Measurements from ENCODE around the gene ERICH4. TPM values are rescaled to one million over a fixed set of nuclear protein-coding genes. Genes with fewer than 3 reads are reported as not detected.

The ERICH4 gene
- total and polyA plus RNA-seq, 2 experiments from 2014 or later = not detected

DNA sequence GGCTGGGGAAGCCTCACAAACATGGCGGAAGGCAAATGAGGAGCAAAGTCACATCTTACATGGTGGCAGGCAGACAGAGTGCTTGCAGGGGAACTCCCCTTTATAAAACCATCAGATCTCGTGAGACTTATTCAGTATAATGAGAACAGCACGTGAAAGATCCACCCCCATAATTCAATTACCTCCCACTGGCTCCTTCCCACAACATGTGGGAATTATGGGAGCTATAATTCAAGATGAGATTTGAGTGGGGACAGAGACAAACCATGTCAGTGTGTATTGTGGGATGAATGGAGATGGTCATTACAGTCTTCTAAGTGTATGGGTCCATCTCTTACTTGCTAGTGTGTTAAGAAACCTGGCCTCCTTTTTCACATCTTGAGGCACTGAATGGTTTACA lies 40.9 kb upstream of the ERICH4 start:
- peaks cover 16% of the 10 kb centered on the region for H3K79me2 ChIP-seq (replicated peaks; ENCODE audit: insufficient read depth)
- ATAC-seq = no peak
- H3K4me3 ChIP-seq = no peak overlapping the region
- Mint-ChIP-seq H3K27ac (no peak overlapping the region), H3K9me3 (no peaks in the 10 kb centered on the region), H3K36me3 (ENCODE audit: low read depth) (peaks cover 3% of the 10 kb centered on the region; the same call in 2 of the 3 replicates), H3K4me3 (no peak overlapping the region), H3K4me1 (peaks cover 11% of the 10 kb centered on the region), H3K27me3 (ENCODE audit: insufficient read depth, low read depth, poor library complexity) (peaks cover 4% of the 10 kb centered on the region)
- no peak overlapping the region for H3K4me2 ChIP-seq
- TF ChIP-seq, protein P1, sequence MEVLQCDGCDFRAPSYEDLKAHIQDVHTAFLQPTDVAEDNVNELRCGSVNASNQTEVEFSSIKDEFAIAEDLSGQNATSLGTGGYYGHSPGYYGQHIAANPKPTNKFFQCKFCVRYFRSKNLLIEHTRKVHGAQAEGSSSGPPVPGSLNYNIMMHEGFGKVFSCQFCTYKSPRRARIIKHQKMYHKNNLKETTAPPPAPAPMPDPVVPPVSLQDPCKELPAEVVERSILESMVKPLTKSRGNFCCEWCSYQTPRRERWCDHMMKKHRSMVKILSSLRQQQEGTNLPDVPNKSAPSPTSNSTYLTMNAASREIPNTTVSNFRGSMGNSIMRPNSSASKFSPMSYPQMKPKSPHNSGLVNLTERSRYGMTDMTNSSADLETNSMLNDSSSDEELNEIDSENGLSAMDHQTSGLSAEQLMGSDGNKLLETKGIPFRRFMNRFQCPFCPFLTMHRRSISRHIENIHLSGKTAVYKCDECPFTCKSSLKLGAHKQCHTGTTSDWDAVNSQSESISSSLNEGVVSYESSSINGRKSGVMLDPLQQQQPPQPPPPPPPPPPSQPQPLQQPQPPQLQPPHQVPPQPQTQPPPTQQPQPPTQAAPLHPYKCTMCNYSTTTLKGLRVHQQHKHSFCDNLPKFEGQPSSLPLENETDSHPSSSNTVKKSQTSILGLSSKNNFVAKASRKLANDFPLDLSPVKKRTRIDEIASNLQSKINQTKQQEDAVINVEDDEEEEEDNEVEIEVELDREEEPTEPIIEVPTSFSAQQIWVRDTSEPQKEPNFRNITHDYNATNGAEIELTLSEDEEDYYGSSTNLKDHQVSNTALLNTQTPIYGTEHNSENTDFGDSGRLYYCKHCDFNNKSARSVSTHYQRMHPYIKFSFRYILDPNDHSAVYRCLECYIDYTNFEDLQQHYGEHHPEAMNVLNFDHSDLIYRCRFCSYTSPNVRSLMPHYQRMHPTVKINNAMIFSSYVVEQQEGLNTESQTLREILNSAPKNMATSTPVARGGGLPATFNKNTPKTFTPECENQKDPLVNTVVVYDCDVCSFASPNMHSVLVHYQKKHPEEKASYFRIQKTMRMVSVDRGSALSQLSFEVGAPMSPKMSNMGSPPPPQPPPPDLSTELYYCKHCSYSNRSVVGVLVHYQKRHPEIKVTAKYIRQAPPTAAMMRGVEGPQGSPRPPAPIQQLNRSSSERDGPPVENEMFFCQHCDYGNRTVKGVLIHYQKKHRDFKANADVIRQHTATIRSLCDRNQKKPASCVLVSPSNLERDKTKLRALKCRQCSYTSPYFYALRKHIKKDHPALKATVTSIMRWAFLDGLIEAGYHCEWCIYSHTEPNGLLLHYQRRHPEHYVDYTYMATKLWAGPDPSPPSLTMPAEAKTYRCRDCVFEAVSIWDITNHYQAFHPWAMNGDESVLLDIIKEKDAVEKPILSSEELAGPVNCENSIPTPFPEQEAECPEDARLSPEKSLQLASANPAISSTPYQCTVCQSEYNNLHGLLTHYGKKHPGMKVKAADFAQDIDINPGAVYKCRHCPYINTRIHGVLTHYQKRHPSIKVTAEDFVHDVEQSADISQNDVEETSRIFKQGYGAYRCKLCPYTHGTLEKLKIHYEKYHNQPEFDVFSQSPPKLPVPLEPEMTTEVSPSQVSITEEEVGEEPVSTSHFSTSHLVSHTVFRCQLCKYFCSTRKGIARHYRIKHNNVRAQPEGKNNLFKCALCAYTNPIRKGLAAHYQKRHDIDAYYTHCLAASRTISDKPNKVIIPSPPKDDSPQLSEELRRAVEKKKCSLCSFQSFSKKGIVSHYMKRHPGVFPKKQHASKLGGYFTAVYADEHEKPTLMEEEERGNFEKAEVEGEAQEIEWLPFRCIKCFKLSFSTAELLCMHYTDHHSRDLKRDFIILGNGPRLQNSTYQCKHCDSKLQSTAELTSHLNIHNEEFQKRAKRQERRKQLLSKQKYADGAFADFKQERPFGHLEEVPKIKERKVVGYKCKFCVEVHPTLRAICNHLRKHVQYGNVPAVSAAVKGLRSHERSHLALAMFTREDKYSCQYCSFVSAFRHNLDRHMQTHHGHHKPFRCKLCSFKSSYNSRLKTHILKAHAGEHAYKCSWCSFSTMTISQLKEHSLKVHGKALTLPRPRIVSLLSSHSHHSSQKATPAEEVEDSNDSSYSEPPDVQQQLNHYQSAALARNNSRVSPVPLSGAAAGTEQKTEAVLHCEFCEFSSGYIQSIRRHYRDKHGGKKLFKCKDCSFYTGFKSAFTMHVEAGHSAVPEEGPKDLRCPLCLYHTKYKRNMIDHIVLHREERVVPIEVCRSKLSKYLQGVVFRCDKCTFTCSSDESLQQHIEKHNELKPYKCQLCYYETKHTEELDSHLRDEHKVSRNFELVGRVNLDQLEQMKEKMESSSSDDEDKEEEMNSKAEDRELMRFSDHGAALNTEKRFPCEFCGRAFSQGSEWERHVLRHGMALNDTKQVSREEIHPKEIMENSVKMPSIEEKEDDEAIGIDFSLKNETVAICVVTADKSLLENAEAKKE (CRISPR knock-in tag; IDR thresholded peaks at IDR 0.05) = no peak
- TF ChIP-seq ZNF114 (CRISPR knock-in tag; IDR thresholded peaks at IDR 0.05) (no peak), EZH2phosphoT487 (IDR thresholded peaks at IDR 0.05; ENCODE audit: unreplicated experiment) (no peak), JUNB (IDR thresholded peaks at IDR 0.05; ENCODE audit: unreplicated experiment) (no peak), NANOG (IDR thresholded peaks at IDR 0.05; ENCODE audit: borderline replicate concordance) (no peak), STAT1 (IDR thresholded peaks at IDR 0.05; ENCODE audit: unreplicated experiment) (no peak), EZH2 (IDR thresholded peaks at IDR 0.05; ENCODE audit: low read depth, unreplicated experiment) (no peak), CREB1 (CRISPR knock-in tag; IDR thresholded peaks at IDR 0.05; ENCODE audit: low read depth) (no peak)
- TF ChIP-seq, protein P2, sequence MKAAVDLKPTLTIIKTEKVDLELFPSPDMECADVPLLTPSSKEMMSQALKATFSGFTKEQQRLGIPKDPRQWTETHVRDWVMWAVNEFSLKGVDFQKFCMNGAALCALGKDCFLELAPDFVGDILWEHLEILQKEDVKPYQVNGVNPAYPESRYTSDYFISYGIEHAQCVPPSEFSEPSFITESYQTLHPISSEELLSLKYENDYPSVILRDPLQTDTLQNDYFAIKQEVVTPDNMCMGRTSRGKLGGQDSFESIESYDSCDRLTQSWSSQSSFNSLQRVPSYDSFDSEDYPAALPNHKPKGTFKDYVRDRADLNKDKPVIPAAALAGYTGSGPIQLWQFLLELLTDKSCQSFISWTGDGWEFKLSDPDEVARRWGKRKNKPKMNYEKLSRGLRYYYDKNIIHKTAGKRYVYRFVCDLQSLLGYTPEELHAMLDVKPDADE (IDR thresholded peaks at IDR 0.05) = no peak
- TF ChIP-seq, protein P3, sequence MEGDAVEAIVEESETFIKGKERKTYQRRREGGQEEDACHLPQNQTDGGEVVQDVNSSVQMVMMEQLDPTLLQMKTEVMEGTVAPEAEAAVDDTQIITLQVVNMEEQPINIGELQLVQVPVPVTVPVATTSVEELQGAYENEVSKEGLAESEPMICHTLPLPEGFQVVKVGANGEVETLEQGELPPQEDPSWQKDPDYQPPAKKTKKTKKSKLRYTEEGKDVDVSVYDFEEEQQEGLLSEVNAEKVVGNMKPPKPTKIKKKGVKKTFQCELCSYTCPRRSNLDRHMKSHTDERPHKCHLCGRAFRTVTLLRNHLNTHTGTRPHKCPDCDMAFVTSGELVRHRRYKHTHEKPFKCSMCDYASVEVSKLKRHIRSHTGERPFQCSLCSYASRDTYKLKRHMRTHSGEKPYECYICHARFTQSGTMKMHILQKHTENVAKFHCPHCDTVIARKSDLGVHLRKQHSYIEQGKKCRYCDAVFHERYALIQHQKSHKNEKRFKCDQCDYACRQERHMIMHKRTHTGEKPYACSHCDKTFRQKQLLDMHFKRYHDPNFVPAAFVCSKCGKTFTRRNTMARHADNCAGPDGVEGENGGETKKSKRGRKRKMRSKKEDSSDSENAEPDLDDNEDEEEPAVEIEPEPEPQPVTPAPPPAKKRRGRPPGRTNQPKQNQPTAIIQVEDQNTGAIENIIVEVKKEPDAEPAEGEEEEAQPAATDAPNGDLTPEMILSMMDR (conservative IDR thresholded peaks at IDR 0.05; ENCODE audit: low read depth in 2 of 2) = no peak
- peaks cover 3% of the 10 kb centered on the region for H4K20me1 ChIP-seq (replicated peaks; ENCODE audit: insufficient read depth)
- no peak overlapping the region for H3K27ac ChIP-seq (ENCODE audit: low read depth)
- H3K27me3 ChIP-seq (ENCODE audit: insufficient read depth) = no peaks in the 10 kb centered on the region
- H3K4me1 ChIP-seq (ENCODE audit: insufficient read depth) = 0 out of 2 replicates have a peak, but pooled peaks cover 5% of the 10 kb centered on the region
- DNase-seq (ENCODE audit: low spot score) = no peak
- H2AFZ ChIP-seq = no peak overlapping the region
- H3F3A ChIP-seq (replicated peaks; ENCODE audit: low read depth) = no peaks in the 10 kb centered on the region
- no peaks in the 10 kb centered on the region for H3K36me3 ChIP-seq (ENCODE audit: insufficient read depth)
- no peaks in the 10 kb centered on the region for H3K9me2 ChIP-seq (ENCODE audit: insufficient read depth)

Measured in GM23338 (cell line).